ENCODE data around the gene GUCY2D.

DNA sequence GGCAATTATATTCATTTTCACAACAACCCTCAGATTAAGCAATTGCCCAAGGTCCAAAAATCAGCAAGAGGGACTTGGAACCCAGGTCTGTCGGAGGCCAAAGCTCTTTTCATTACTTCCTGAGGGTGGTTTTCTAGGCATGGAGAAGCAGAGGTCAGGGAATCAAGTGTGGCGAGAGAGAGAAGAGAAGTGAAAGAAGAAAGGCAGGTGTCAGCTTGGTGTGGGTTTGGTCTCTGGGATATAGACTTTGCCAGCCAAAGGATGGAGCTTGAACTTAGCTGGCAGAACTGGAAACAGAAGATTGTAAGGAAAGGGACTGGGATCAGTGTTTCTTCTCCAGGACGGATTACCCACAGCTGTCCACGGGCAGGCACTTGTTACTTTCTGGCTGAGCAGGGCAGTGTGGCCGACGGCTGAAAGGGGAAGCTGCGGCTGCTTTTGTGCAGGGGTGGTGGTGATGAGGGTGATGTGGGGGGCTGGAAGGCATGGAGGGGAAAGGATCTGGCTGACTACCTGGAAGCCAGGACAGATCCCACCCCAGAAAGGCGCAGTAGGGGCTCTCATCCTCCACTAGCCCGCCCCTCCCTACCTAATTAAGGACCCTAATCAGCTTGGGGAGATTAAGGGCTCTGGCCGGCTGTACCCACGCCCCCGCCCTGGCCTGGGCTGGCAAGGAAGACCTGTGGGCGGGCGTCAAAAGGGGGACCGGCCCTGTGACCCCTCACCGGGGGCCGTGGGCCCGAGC, at the start of gene GUCY2D:
- TF ChIP-seq, protein P1, sequence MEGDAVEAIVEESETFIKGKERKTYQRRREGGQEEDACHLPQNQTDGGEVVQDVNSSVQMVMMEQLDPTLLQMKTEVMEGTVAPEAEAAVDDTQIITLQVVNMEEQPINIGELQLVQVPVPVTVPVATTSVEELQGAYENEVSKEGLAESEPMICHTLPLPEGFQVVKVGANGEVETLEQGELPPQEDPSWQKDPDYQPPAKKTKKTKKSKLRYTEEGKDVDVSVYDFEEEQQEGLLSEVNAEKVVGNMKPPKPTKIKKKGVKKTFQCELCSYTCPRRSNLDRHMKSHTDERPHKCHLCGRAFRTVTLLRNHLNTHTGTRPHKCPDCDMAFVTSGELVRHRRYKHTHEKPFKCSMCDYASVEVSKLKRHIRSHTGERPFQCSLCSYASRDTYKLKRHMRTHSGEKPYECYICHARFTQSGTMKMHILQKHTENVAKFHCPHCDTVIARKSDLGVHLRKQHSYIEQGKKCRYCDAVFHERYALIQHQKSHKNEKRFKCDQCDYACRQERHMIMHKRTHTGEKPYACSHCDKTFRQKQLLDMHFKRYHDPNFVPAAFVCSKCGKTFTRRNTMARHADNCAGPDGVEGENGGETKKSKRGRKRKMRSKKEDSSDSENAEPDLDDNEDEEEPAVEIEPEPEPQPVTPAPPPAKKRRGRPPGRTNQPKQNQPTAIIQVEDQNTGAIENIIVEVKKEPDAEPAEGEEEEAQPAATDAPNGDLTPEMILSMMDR (conservative IDR thresholded peaks at IDR 0.05; ENCODE audit: low read length): no peak
- TF ChIP-seq EZH2phosphoT487 (IDR thresholded peaks at IDR 0.05; ENCODE audit: borderline replicate concordance, low read depth, low read length): no peak

Measured in OCI-LY7 (cell line).